ENCODE results near the gene KDM4C.
A peak's percentile ranks its signal among the peaks of the same experiment; 100 is the strongest.

The KDM4C gene

DNA sequence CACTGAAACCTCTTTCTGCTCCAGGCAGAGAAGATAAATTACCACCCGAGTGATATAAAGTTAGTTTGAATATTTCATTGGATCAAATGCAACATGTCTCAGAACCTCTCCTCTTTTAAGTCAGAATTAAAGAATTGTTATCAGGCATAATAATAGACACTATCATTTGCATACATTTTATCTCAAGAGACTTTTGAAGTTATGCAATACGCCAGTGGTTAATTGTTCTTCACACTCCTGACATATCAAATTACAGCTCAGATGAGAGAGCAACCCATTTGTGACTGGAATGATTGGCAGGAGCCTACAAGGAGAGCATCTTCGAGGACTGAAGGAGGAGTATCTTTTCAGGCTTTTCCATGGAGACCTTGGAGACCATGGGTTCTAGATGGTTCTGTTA, 452.2 kb downstream of the KDM4C start:
- POLR2A ChIA-PET (ENCODE audit: low non-redundant PET): no interaction called here
- TF ChIP-seq, protein P1, sequence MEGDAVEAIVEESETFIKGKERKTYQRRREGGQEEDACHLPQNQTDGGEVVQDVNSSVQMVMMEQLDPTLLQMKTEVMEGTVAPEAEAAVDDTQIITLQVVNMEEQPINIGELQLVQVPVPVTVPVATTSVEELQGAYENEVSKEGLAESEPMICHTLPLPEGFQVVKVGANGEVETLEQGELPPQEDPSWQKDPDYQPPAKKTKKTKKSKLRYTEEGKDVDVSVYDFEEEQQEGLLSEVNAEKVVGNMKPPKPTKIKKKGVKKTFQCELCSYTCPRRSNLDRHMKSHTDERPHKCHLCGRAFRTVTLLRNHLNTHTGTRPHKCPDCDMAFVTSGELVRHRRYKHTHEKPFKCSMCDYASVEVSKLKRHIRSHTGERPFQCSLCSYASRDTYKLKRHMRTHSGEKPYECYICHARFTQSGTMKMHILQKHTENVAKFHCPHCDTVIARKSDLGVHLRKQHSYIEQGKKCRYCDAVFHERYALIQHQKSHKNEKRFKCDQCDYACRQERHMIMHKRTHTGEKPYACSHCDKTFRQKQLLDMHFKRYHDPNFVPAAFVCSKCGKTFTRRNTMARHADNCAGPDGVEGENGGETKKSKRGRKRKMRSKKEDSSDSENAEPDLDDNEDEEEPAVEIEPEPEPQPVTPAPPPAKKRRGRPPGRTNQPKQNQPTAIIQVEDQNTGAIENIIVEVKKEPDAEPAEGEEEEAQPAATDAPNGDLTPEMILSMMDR (conservative IDR thresholded peaks at IDR 0.05; ENCODE audit: low read depth): no peak
- DNase-seq (ENCODE audit: low spot score): no peak
- CTCF ChIA-PET: no interaction called here
- H3K27ac ChIP-seq: no peak overlapping the region

DNA sequence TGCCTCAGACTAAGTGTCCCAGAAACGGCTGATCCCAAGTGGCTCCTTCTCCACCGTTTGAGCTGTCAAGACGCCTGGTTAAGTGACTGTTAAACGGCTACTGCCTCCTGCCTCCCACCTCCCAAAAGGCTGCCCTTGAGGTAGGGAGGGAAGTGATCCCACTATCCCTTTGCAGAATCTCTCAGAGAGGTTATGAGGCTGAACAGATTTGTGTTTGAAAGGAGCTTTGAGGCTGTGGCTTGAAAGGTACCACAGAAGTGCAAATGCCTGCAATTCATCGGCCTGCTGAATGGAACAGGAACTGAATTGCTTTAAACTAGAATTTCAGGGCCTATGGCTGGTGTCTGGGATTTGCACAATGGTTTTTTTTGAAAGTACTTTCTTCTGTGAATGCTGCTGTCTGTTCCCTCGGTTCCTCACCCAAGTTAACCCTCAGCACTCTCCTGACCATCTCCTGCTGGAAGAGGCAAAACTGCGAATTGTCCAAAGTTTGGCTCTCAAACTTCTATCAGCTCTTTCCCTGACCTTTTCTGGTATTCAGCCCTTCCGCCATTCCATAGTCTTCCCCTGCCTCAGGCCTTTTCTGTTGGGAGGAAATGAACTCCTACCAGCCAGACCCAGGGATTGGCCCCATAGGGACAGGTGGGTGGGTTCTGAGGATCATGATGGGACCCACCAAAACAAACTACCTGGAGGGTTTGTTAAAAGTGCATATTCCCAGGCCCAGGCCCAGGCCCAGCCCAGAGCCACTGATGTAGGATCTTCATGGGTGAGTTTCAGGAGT, 453.3 kb downstream of the KDM4C start:
- ChIA-PET CTCF (no interaction called here), POLR2A (ENCODE audit: low non-redundant PET) (no interaction called here)
- H3K27ac ChIP-seq: no peak overlapping the region
- DNase-seq (ENCODE audit: low spot score): no peak
- TF ChIP-seq, protein P1 (conservative IDR thresholded peaks at IDR 0.05; ENCODE audit: low read depth): no peak

DNA sequence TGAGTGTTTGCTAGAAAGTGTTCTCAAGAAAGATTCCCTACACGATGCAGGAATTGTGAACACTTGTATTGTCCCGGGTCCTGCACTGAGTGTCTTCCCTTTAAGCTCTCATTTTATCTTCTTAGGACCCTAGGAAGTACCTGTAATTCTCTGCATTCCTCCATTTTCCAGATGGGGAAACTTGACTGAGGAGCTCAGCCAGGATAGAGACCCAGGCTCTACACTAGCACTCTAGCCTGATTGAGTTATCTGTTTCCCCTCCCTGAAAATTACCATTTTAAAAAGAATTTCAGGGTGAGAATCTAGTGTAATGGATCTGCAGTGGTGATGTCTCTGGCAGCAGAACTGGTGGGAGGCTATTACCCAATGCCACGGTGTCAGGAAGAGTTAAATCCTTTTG, 453.9 kb downstream of the KDM4C start:
- TF ChIP-seq, protein P1 (conservative IDR thresholded peaks at IDR 0.05; ENCODE audit: low read depth): no peak
- H3K27ac ChIP-seq: no peak overlapping the region
- ChIA-PET CTCF (no interaction called here), POLR2A (ENCODE audit: low non-redundant PET) (no interaction called here)
- no peak for DNase-seq (ENCODE audit: low spot score)

DNA sequence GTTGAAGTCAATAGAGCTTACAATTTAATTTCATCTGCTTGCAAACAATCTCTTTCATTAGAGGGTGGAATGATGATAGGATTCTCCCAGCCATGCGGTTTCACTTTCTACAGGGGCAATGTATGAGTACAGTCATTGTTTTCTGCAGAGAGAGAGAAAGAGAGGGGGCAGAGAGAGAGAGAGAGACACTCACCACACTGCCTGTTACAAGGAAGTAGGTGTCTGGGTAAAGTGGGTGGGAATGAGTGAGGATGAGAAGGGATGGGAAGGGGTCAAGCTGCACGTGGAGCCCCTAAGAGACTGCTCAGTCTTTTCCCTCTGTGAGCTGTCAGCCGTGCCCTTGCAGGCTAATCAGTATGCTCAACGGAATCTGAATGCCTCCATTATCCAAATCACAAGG, 454.3 kb downstream of the KDM4C start:
- H3K27ac ChIP-seq: no peak overlapping the region
- TF ChIP-seq, protein P1 (conservative IDR thresholded peaks at IDR 0.05; ENCODE audit: low read depth): no peak
- ChIA-PET POLR2A (ENCODE audit: low non-redundant PET) (no interaction called here), CTCF (no interaction called here)
- DNase-seq (ENCODE audit: low spot score): no peak

DNA sequence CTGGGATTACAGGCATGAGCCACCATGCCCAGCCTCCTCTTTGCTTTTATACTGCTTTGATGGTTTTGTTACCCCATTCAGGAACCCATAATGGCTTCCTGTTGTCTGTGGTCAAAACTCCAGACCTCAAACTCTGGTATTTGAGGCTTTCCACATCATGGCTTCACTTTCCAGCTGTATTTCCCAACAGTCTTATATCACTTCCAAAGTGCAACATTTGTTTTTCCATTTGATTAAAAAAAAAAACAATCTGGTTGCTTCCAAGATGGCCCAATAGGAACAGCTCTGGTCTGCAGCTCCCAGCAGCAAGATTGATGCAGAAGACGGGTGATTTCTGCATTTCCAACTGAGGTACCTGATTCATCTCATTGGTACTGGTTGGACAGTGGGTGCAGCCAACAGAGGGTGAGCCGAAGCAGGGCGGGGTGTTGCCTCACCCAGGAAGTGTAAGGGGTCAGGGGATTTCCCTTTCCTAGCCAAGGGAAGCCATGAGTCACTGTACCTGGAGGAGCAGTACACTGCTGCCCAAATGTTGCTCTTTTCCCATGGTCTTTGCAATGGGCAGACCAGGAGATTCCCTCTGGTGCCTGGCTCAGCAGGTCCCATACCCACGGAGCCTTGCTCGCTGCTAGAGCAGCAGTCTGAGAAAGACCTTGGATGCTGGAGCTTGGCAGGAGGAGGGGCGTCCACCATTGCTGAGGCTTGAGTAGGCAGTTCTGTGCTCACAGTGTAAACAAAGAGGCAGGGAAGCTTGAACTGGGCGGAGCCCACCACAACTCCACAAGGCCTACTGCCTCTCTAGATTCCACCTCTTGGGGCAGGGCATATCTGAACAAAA, 458.4 kb downstream of the KDM4C start:
- TF ChIP-seq, protein P1 (conservative IDR thresholded peaks at IDR 0.05; ENCODE audit: low read depth): no peak
- ChIA-PET POLR2A (ENCODE audit: low non-redundant PET) (no interaction called here), CTCF (no interaction called here)

DNA sequence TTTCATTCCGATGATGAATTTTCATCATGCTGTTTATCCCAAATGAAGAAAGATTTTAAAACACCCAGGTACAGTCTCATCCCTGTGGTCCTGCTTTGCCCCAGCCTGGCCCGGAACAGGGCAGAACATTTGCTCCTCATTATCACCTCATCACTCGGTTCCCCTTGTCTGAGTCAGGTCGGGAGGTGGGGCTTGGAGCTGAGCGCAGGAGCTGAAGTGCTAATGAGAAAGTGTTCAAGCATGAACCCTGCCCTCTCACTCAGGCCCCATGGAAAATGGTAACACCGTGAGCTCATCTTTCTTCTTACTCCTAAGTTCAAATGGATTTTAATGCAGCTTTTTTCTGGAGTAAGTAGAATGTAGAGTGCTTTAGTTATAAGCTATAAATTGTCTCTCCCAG, 466.2 kb downstream of the KDM4C start:
- no peak overlapping the region for H3K27ac ChIP-seq
- DNase-seq (ENCODE audit: low spot score): no peak
- CTCF ChIA-PET: interaction anchor here (1.6 kb wide), 1 partner anchor 10 kb away, joined by 4 read pairs; no protein-coding TSS in a partner anchor
- TF ChIP-seq, protein P1 (conservative IDR thresholded peaks at IDR 0.05; ENCODE audit: low read depth): no peak
- POLR2A ChIA-PET (ENCODE audit: low non-redundant PET): no interaction called here

More for the DNA sequence above, 458.4 kb downstream of the KDM4C start:
- H3K27ac ChIP-seq: peak overlapping the region; percentile 15; the same call in 1 of the 2 replicates
- no peak for DNase-seq (ENCODE audit: low spot score)
